Diencephalon (tissue), 1 donor: Measurements from ENCODE around the gene SIVA1. TPM values are rescaled to one million over a fixed set of nuclear protein-coding genes. Genes with fewer than 3 reads are reported as not detected.

Experiments used
- total RNA-seq: library from RNA; depleted of rRNA; stranded (reverse); fragments of >200 nt; gene quantifications from one replicate; pipeline ENCODE4 v1.2.3, GENCODE V29; 2014

SIVA1 gene, protein sequence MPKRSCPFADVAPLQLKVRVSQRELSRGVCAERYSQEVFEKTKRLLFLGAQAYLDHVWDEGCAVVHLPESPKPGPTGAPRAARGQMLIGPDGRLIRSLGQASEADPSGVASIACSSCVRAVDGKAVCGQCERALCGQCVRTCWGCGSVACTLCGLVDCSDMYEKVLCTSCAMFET
- 20.3 TPM for total RNA-seq

GRCh38 chr14:104752735-104753527, at the start of gene SIVA1:
Gene SIVA1 (plus strand): TSS chr14:104753147. CDS start chr14:104753202, 55 bp downstream.

DNA sequence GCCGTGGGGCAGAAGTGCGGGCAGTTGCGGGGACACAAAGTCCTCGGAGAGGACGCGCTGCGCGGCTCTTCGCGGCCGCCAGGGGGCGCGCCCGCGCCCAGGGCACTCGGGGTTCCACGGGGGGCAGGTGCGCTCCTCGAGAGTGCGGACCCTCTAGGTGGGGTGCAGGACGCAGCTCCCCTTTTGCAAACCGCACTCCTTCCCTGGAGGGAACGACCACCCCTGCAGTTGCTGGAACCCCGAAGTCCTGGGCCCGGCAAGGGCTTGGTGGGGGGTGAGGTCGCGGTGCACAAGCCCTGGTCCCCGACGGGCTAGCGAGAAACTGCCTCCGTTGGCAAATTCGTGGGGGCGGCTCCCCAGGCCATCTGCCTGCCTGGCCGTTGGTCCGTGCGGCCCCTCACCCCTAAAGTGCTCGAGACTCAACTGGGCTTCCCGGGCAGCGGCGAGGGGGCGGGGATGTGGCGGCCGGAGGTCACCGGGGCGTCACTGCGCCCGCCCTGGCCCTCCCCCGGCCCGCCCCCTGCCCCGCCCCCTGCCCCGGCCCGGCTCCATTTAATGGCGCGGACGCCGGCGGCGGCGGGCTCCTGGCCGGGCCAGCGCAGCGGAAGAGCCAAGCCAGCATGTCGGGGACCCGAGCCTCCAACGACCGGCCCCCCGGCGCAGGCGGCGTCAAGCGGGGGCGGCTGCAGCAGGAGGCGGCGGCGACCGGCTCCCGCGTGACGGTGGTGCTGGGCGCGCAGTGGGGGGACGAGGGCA, 29.1 kb upstream of the SIVA1 start, which contains the start of gene ADSS1:
Gene ADSS1 (plus strand): TSS at position 579 of the 756 bp plus-strand sequence. CDS start 42 bp downstream, at position 621.

GRCh38 chr14:104794993-104795780, 42.2 kb downstream of the SIVA1 start, which contains the start of gene AKT1:
Gene AKT1 (minus strand): TSS chr14:104795748. CDS start chr14:104792643, 3,105 bp downstream.

GRCh38 chr14:104800771-104801519, 48.0 kb downstream of the SIVA1 start, which contains the start of gene ZBTB42:
Gene ZBTB42 (plus strand): TSS chr14:104801101. CDS start chr14:104801198, 97 bp downstream.

Other genes with a start within 250 kb of the SIVA1 start
- gene C14orf180, start 173.4 kb upstream of the SIVA1 start, total RNA-seq = 0.92 TPM
- 56.7 TPM for gene TMEM179, start 148.4 kb upstream of the SIVA1 start, total RNA-seq
- 9.7 TPM for gene INF2, start 63.5 kb upstream of the SIVA1 start, total RNA-seq
- gene ADSS1, start 28.9 kb upstream of the SIVA1 start, total RNA-seq = 6.7 TPM
- 99.0 TPM for gene AKT1, start 42.6 kb downstream of the SIVA1 start, total RNA-seq
- gene ZBTB42, start 48.0 kb downstream of the SIVA1 start, total RNA-seq = 1.2 TPM
- 31.8 TPM for gene CEP170B, start 112.1 kb downstream of the SIVA1 start, total RNA-seq
- 9.0 TPM for gene PLD4, start 171.7 kb downstream of the SIVA1 start, total RNA-seq
- 30.7 TPM for gene AHNAK2, start 225.2 kb downstream of the SIVA1 start, total RNA-seq
- gene CLBA1, start 232.6 kb downstream of the SIVA1 start, total RNA-seq = 12.9 TPM